ENCODE measurements around the gene ENO3.

ENO3 gene

DNA sequence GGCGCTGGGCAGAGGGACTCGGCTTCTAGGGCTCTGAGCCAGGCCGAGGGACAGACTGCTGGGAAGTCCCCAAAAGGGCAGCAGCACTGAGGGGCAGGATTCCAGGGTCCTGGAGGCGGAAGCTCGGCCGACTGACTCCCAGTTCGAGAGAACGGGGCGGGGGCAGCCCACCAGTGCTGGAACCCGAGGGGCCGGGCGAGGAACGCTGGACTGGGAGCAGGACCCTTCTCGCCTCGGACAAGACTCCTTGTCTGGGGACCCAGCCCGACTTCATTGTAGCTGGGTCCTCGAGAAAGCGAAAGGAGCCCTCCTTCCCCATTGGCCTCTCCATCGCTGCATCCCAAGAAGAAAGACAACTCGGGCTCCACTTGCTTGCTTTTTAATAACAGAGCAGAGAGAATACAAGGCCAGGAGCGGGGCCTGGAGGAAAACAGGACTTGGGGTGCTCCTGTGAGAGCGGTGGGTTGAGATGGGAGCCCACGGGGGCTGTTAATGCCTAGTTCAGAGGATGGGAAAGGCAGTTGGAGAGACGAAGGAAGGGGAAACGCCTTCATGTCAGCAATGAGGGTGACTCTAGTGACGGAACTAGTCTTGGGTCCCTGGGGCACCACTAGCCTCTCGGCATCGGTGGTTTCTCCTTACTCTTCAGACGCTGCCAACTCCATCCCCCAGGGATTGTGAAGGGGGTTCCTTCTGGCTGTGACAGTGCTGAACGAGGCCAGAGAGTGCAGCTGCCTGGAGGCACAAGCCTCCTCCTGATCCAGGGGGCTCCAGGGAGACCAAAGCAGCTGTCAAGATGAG lies 37.0 kb downstream of the ENO3 start:
- Histone ChIP-seq H3K4me3 (ENCODE audit: low read length) (peak overlapping the region; percentile 91), H3K9me2 (replicated peaks; ENCODE audit: control insufficient read depth, low read length) (no peaks in the 10 kb centered on the region), H3K4me2 (ENCODE audit: low read length) (peak overlapping the region; percentile 90), H3K36me3 (ENCODE audit: control insufficient read depth, low read length) (peaks cover 6% of the 10 kb centered on the region; the same call in 1 of the 2 replicates), H3F3A (ENCODE audit: control insufficient read depth, insufficient read depth) (peaks cover 4% of the 10 kb centered on the region; the same call in 1 of the 2 replicates), H3K27ac (ENCODE audit: low read depth, low read length) (peak overlapping the region; percentile 51), H3K9me3 (ENCODE audit: control insufficient read depth, insufficient read depth, low read length) (no peaks in the 10 kb centered on the region), H3K79me2 (ENCODE audit: control insufficient read depth, low read length) (peaks cover 29% of the 10 kb centered on the region), H3K27me3 (ENCODE audit: control insufficient read depth, low read length) (no peaks in the 10 kb centered on the region), H3K4me1 (ENCODE audit: control insufficient read depth, low read length) (peaks cover 32% of the 10 kb centered on the region), H4K20me1 (ENCODE audit: control insufficient read depth, insufficient read depth, low read depth, low read length) (no peaks in the 10 kb centered on the region)
- TF ChIP-seq EZH2phosphoT487 (IDR thresholded peaks at IDR 0.05; ENCODE audit: borderline replicate concordance, low read length): no peak
- TF ChIP-seq CTCF (IDR thresholded peaks at IDR 0.05; ENCODE audit: low read depth, low read length, poor library complexity, severe bottlenecking): no peak

- no peak overlapping the region for H3K4me3 ChIP-seq (ENCODE audit: low read length)
- TF ChIP-seq EZH2phosphoT487 (IDR thresholded peaks at IDR 0.05; ENCODE audit: borderline replicate concordance, low read length) (no peak), CTCF (IDR thresholded peaks at IDR 0.05; ENCODE audit: low read depth, low read length, poor library complexity, severe bottlenecking) (no peak)
- H3K27ac ChIP-seq (ENCODE audit: low read depth, low read length): no peak overlapping the region
- peaks cover 4% of the 10 kb centered on the region; the same call in 1 of the 2 replicates for H3F3A ChIP-seq (ENCODE audit: control insufficient read depth, insufficient read depth)
- H3K9me2 ChIP-seq (replicated peaks; ENCODE audit: control insufficient read depth, low read length): no peaks in the 10 kb centered on the region
- H3K4me2 ChIP-seq (ENCODE audit: low read length): no peak overlapping the region
- peaks cover 21% of the 10 kb centered on the region for H3K4me1 ChIP-seq (ENCODE audit: control insufficient read depth, low read length)
- H4K20me1 ChIP-seq (ENCODE audit: control insufficient read depth, insufficient read depth, low read depth, low read length): no peaks in the 10 kb centered on the region
- H3K79me2 ChIP-seq (ENCODE audit: control insufficient read depth, low read length): peaks cover 12% of the 10 kb centered on the region
- no peaks in the 10 kb centered on the region for H3K9me3 ChIP-seq (ENCODE audit: control insufficient read depth, insufficient read depth, low read length)
- H3K36me3 ChIP-seq (ENCODE audit: control insufficient read depth, low read length): 0 out of 2 replicates have a peak, but pooled peaks cover 2% of the 10 kb centered on the region
- H3K27me3 ChIP-seq (ENCODE audit: control insufficient read depth, low read length): no peaks in the 10 kb centered on the region
These were observed 43.2 kb downstream of the ENO3 start for GRCh38 chr17:4994081-4994595.

- peaks cover 13% of the 10 kb centered on the region for H3K36me3 ChIP-seq (ENCODE audit: control insufficient read depth, low read length)
- H4K20me1 ChIP-seq (ENCODE audit: control insufficient read depth, insufficient read depth, low read depth, low read length): no peaks in the 10 kb centered on the region
- peaks cover 21% of the 10 kb centered on the region for H3K4me1 ChIP-seq (ENCODE audit: control insufficient read depth, low read length)
- H3F3A ChIP-seq (ENCODE audit: control insufficient read depth, insufficient read depth): no peaks in the 10 kb centered on the region
- no peaks in the 10 kb centered on the region for H3K9me3 ChIP-seq (ENCODE audit: control insufficient read depth, insufficient read depth, low read length)
- no peaks in the 10 kb centered on the region for H3K9me2 ChIP-seq (replicated peaks; ENCODE audit: control insufficient read depth, low read length)
- H3K4me3 ChIP-seq (ENCODE audit: low read length): peak within 1 kb of the TSS; percentile 85
- H3K27ac ChIP-seq (ENCODE audit: low read depth, low read length): peak within 1 kb of the TSS; percentile 44; the same call in 1 of the 2 replicates
- no peak for TF ChIP-seq EZH2phosphoT487 (IDR thresholded peaks at IDR 0.05; ENCODE audit: borderline replicate concordance, low read length)
- TF ChIP-seq CTCF (IDR thresholded peaks at IDR 0.05; ENCODE audit: low read depth, low read length, poor library complexity, severe bottlenecking): no peak
- peak within 1 kb of the TSS; percentile 98 for H3K4me2 ChIP-seq (ENCODE audit: low read length)
- H3K27me3 ChIP-seq (ENCODE audit: control insufficient read depth, low read length): no peaks in the 10 kb centered on the region
- peaks cover 12% of the 10 kb centered on the region for H3K79me2 ChIP-seq (ENCODE audit: control insufficient read depth, low read length)
These were observed 46.5 kb downstream of the ENO3 start, which contains the start of the genes INCA1 and KIF1C for GRCh38 chr17:4997302-4998026. Gene INCA1 (minus strand): TSS chr17:4997522. CDS start chr17:4994437, 3,085 bp downstream. Gene KIF1C (plus strand): TSS chr17:4997950. CDS start chr17:5000247, 2,297 bp downstream.
